ENCODE measurements around the gene MAPK7. TPM values are rescaled to one million over a fixed set of nuclear protein-coding genes. Genes with fewer than 3 reads are reported as not detected.

The MAPK7 gene
- total RNA-seq, 3 donors from 2014 or later: 21.4 to 39.0 (median 22.7) TPM

GRCh38 chr17:19387921-19388521 is 9.7 kb downstream of the MAPK7 start:
- Histone ChIP-seq H3K4me3 (peak overlapping the region in 1 of 3 donors; percentile 47), H3K27me3 (no peaks in the 10 kb centered on the region), H3K27ac (peak overlapping the region; percentile 90 to 98), H3K4me1 (peaks cover 17 to 36% of the 10 kb centered on the region in 2 donors), H3K9me3 (no peaks in the 10 kb centered on the region), H3K36me3 (no peaks in the 10 kb centered on the region)
- intact Hi-C loops (cut with DNase I; ENCODE audit: low total_unique reads): no loop called here
- no peak for TF ChIP-seq CTCF (IDR thresholded peaks at IDR 0.05)
- no peak for TF ChIP-seq POLR2AphosphoS5 (IDR thresholded peaks at IDR 0.05)
- TF ChIP-seq POLR2A (IDR thresholded peaks at IDR 0.05): no peak
- peak in 1 of 2 donors; percentile 57 for DNase-seq (ENCODE audit: low spot score in 2 of 2)

- no peak for DNase-seq (ENCODE audit: low spot score in 2 of 2)
- H3K4me1 ChIP-seq: peaks cover 17 to 28% of the 10 kb centered on the region in 2 donors
- intact Hi-C loops (cut with DNase I; ENCODE audit: low total_unique reads): no loop called here
Measured at GRCh38 chr17:19388791-19389785, 10.8 kb downstream of the MAPK7 start.

GRCh38 chr17:19390951-19391350 is 12.7 kb downstream of the MAPK7 start:
- Histone ChIP-seq H3K4me3 (no peak overlapping the region), H3K27ac (peak overlapping the region; percentile 29 to 62), H3K36me3 (no peaks in the 10 kb centered on the region), H3K9me3 (no peaks in the 10 kb centered on the region), H3K4me1 (peaks cover 12 to 20% of the 10 kb centered on the region in 2 donors), H3K27me3 (no peaks in the 10 kb centered on the region)
- no peak for TF ChIP-seq POLR2AphosphoS5 (IDR thresholded peaks at IDR 0.05)
- intact Hi-C loops (cut with DNase I; ENCODE audit: low total_unique reads): no loop called here
- DNase-seq (ENCODE audit: low spot score in 2 of 2): no peak

More at GRCh38 chr17:19388791-19389785, 10.8 kb downstream of the MAPK7 start:
- H3K27ac ChIP-seq: peak overlapping the region; percentile 90 to 98
- no peak for TF ChIP-seq POLR2AphosphoS5 (IDR thresholded peaks at IDR 0.05)
- no peak for TF ChIP-seq CTCF (IDR thresholded peaks at IDR 0.05)
- no peak for TF ChIP-seq POLR2A (IDR thresholded peaks at IDR 0.05)
- no peaks in the 10 kb centered on the region for H3K27me3 ChIP-seq
- no peaks in the 10 kb centered on the region for H3K36me3 ChIP-seq
- no peaks in the 10 kb centered on the region for H3K9me3 ChIP-seq
- H3K4me3 ChIP-seq: no peak overlapping the region

GRCh38 chr17:19391432-19391831 is 13.1 kb downstream of the MAPK7 start:
- Histone ChIP-seq H3K27me3 (no peaks in the 10 kb centered on the region), H3K9me3 (no peaks in the 10 kb centered on the region), H3K27ac (peak overlapping the region in 1 of 2 donors; percentile 62), H3K4me1 (peaks cover 9 to 19% of the 10 kb centered on the region in 2 donors), H3K4me3 (no peak overlapping the region), H3K36me3 (no peaks in the 10 kb centered on the region)
- intact Hi-C loops (cut with DNase I; ENCODE audit: low total_unique reads): no loop called here
- DNase-seq (ENCODE audit: low spot score in 2 of 2): peak in 1 of 2 donors; percentile 27
- TF ChIP-seq POLR2AphosphoS5 (IDR thresholded peaks at IDR 0.05): no peak
- TF ChIP-seq CTCF (IDR thresholded peaks at IDR 0.05): no peak
- TF ChIP-seq POLR2A (IDR thresholded peaks at IDR 0.05): no peak

GRCh38 chr17:19392303-19392702 is 14.0 kb downstream of the MAPK7 start:
- H3K4me1 ChIP-seq: peaks cover 8 to 16% of the 10 kb centered on the region in 2 donors
- TF ChIP-seq POLR2A (IDR thresholded peaks at IDR 0.05) (no peak), POLR2AphosphoS5 (IDR thresholded peaks at IDR 0.05) (no peak), CTCF (IDR thresholded peaks at IDR 0.05) (no peak)
- no peaks in the 10 kb centered on the region for H3K36me3 ChIP-seq
- intact Hi-C loops (cut with DNase I; ENCODE audit: low total_unique reads): no loop called here
- H3K4me3 ChIP-seq: no peak overlapping the region
- no peaks in the 10 kb centered on the region for H3K9me3 ChIP-seq
- no peaks in the 10 kb centered on the region for H3K27me3 ChIP-seq
- peak in 1 of 2 donors; percentile 19 for DNase-seq (ENCODE audit: low spot score in 2 of 2)
- peak overlapping the region in 1 of 2 donors; percentile 16 for H3K27ac ChIP-seq

Data from breast epithelium (tissue), 4 donors.